Spleen (tissue), 11 donors: Measurements from ENCODE around the gene GRHL3. TPM values are rescaled to one million over a fixed set of nuclear protein-coding genes. Genes with fewer than 3 reads are reported as not detected.

Experiments
- DNase-seq: peaks from one replicate; pipeline ENCODE4 v3.0.0-alpha.2; 2020
- H3K27ac ChIP-seq, 8 donors: fragments of 200-600 bp; sonication (generic) in 7 of 8; 1 replicate in 4 of 8; 2 replicates in 4 of 8; pipeline versions ENCODE4 v1.5.0 to v1.8.0; 2016 to 2021; ENCODE audit warnings: inconsistent platforms in 4 of 8, mild to moderate bottlenecking in 4 of 8, moderate library complexity in 1 of 8
- H3K27me3 ChIP-seq, 7 donors: fragments of 200-600 bp; sonication (generic) in 6 of 7; replicated peaks in 1 of 7; 1 replicate in 4 of 7; 2 replicates in 3 of 7; pipeline versions ENCODE4 v1.5.0 to v1.8.0; 2016 to 2021; ENCODE audit warnings: inconsistent platforms in 3 of 7, mild to moderate bottlenecking in 1 of 7
- H3K36me3 ChIP-seq, 6 donors: fragments of 200-600 bp; sonication (generic) in 5 of 6; 1 replicate in 4 of 6; 2 replicates in 2 of 6; pipeline versions ENCODE4 v1.5.0 to v1.8.0; 2016 to 2021; ENCODE audit warnings: inconsistent platforms in 2 of 6
- H3K4me1 ChIP-seq, 6 donors: fragments of 200-600 bp; sonication (generic) in 5 of 6; 1 replicate in 3 of 6; 2 replicates in 3 of 6; pipeline versions ENCODE4 v1.5.0 to v1.8.0; 2016 to 2021; ENCODE audit warnings: inconsistent platforms in 3 of 6
- H3K4me3 ChIP-seq, 8 donors: fragments of 200-600 bp; sonication (generic) in 7 of 8; 1 replicate in 4 of 8; 2 replicates in 4 of 8; pipeline versions ENCODE4 v1.5.0 to v1.8.0; 2016 to 2021; ENCODE audit warnings: inconsistent platforms in 4 of 8, mild to moderate bottlenecking in 4 of 8, moderate library complexity in 2 of 8
- H3K9me3 ChIP-seq, 8 donors: fragments of 200-600 bp; sonication (generic) in 7 of 8; 1 replicate in 4 of 8; 2 replicates in 4 of 8; pipeline versions ENCODE4 v1.5.0 to v1.8.0; 2016 to 2021; ENCODE audit warnings: inconsistent platforms in 4 of 8
- POLR2A ChIP-seq, 3 donors: fragments of 450-650 bp; IDR thresholded peaks; one replicate each; pipeline ENCODE4 v1.5.1; 2017; ENCODE audit warnings: antibody characterized with exemption in 3 of 3, mild to moderate bottlenecking in 1 of 3
- POLR2AphosphoS5 ChIP-seq, 3 donors: sonication (generic); formaldehyde crosslinking; IDR thresholded peaks; one replicate each; pipeline ENCODE4 v1.5.1; 2017; ENCODE audit warnings: antibody characterized with exemption in 3 of 3
- WGBS, 5 donors: extraction: QIAGEN DNeasy Blood & Tissue Kit in 3 of 5; methylation state at CpG; one replicate each; pipeline versions ENCODE4 v1.1.5 to v1.1.7; 2013 to 2018; 5-methylcytosine and 5-hydroxymethylcytosine counted together
- intact Hi-C: fragments of 100-400 bp; cut with DNase I; formaldehyde crosslinking; loops from one replicate; pipeline ENCODE4 v1.15.0; 2023; ENCODE audit warnings: low total_unique reads
- polyA plus RNA-seq, 3 donors: library from polyadenylated mRNA; stranded (reverse); fragments of 200-250 nt; gene quantifications; one replicate each; pipeline ENCODE4 v1.2.1, GENCODE V29; 2013
- total RNA-seq, 7 donors: library from RNA; depleted of rRNA in 3 of 7; stranded (reverse); fragments of >200 nt in 3 of 7; fragmentation: NEBNext Ultra II Directional in 4 of 7; extraction: Animal tissue kit (Norgen Biotek cat#: 25700) in 4 of 7; gene quantifications; one replicate each; pipeline versions ENCODE4 v1.1.0 to v1.2.1, GENCODE V29; 2016 to 2021
- TF ChIP-seq, protein P1 (sequence below), 11 experiments: fragments of 200-600 bp in 7 of 11; fragments of 450-650 bp in 4 of 11; sonication (generic) in 4 of 11; IDR thresholded peaks in 8 of 11; conservative IDR thresholded peaks in 3 of 11; 1 replicate in 7 of 11; 2 replicates in 4 of 11; pipeline versions ENCODE4 v1.4.0 to v1.8.0; 2016 to 2021; ENCODE audit warnings: antibody characterized with exemption in 11 of 11, inconsistent platforms in 4 of 11, mild to moderate bottlenecking in 1 of 11
- donor health status: healthy with polysubstance abuse.
- donor health status: DM: no; HTN: no; CAD: no; lungs with moderate emphysema.
- donor health status: DM: no; HTN: no; CAD: no.
- donor health status: Bipolar disorder and iron deficiency.
- donor health status: healthy.
- donor health status: DM: no; HTN: no; CAD: no.
- donor health status: DM: yes; HTN: yes; CAD: no.

The GRHL3 gene
- total and polyA plus RNA-seq, 10 donors = 0.04 to 0.06 TPM; not detected in 8

DNA sequence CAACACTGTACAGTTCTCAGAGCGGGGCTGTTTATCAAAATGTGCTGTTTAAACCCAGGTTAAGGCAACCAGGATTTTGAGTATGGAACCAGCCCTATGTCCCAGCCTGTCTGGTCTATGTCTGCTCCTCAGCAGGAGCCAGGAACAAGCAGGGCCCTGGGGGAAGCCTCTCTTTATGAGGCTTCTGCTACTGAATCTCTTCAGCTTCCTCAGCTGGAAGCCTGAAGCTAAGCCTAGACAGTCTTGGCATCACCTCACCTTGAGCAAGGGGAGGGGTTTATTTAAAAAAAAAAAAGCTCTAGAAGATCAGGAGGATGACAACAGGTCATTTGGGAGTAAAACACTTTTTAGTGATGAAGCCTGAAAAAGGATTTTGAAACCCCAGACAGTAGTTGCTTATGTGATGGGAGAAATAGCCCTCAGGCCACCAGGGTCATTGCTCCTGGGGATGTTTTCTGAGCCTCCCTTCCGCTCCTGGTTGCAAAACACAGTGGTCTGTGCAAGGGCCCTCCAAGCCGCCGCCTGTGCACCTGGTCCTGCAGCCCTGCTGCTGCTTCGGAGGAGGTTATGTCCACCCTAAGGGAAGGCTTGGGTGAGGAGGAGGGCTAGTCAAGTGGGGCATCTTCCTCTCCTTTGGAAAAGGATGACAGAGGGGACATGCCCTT is 21.8 kb upstream of the GRHL3 start:
- Histone ChIP-seq H3K9me3 (no peaks in the 10 kb centered on the region), H3K4me3 (no peak overlapping the region), H3K27ac (no peak overlapping the region), H3K4me1 (peaks cover 0 to 22% (median 6%) of the 10 kb centered on the region in 6 donors), H3K27me3 (peaks cover 0 to 41% (median 0%) of the 10 kb centered on the region in 7 donors), H3K36me3 (no peaks in the 10 kb centered on the region)
- 79 to 96% (median 85%) methylated on average over 5 of the region's 5 CpGs for WGBS, 5 donors
- no peak for DNase-seq
- intact Hi-C loops = no loop called here
- TF ChIP-seq, protein P1, sequence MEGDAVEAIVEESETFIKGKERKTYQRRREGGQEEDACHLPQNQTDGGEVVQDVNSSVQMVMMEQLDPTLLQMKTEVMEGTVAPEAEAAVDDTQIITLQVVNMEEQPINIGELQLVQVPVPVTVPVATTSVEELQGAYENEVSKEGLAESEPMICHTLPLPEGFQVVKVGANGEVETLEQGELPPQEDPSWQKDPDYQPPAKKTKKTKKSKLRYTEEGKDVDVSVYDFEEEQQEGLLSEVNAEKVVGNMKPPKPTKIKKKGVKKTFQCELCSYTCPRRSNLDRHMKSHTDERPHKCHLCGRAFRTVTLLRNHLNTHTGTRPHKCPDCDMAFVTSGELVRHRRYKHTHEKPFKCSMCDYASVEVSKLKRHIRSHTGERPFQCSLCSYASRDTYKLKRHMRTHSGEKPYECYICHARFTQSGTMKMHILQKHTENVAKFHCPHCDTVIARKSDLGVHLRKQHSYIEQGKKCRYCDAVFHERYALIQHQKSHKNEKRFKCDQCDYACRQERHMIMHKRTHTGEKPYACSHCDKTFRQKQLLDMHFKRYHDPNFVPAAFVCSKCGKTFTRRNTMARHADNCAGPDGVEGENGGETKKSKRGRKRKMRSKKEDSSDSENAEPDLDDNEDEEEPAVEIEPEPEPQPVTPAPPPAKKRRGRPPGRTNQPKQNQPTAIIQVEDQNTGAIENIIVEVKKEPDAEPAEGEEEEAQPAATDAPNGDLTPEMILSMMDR (IDR thresholded peaks at IDR 0.05 in 8 of 11, conservative IDR thresholded peaks at IDR 0.05 in 3 of 11) = no peak
- TF ChIP-seq POLR2A (IDR thresholded peaks at IDR 0.05) (no peak), POLR2AphosphoS5 (IDR thresholded peaks at IDR 0.05) (no peak)

DNA sequence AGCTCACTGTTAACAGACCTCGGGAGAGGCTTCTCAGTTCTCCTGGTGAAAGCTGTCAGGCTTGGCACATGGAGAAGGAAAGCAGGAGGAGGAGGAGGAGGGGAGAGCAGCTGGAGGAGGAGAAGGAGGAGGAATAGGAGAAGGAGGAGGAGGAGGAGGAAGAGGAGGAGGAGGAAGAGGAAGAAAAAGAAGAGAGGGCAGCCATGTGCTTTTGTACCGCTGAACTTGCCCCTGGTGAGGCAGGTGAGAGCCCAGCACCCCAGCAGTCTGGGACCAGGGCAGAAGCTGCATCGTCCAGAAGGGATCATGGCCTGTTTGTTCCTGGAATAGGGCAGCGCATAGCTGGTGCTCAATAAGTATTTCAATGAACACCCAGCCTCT is 21.3 kb upstream of the GRHL3 start:
- Histone ChIP-seq H3K4me3 (no peak overlapping the region), H3K27me3 (peaks cover 0 to 46% (median 0%) of the 10 kb centered on the region in 7 donors), H3K36me3 (no peaks in the 10 kb centered on the region), H3K4me1 (peaks cover 0 to 22% (median 6%) of the 10 kb centered on the region in 6 donors), H3K27ac (no peak overlapping the region), H3K9me3 (no peaks in the 10 kb centered on the region)
- intact Hi-C loops = no loop called here
- DNase-seq = no peak
- TF ChIP-seq POLR2A (IDR thresholded peaks at IDR 0.05) (no peak), POLR2AphosphoS5 (IDR thresholded peaks at IDR 0.05) (no peak)
- TF ChIP-seq, protein P1 (IDR thresholded peaks at IDR 0.05 in 8 of 11, conservative IDR thresholded peaks at IDR 0.05 in 3 of 11) = no peak
- WGBS, 5 donors = 84 to 91% (median 88%) methylated on average over 4 of the region's 4 CpGs

DNA sequence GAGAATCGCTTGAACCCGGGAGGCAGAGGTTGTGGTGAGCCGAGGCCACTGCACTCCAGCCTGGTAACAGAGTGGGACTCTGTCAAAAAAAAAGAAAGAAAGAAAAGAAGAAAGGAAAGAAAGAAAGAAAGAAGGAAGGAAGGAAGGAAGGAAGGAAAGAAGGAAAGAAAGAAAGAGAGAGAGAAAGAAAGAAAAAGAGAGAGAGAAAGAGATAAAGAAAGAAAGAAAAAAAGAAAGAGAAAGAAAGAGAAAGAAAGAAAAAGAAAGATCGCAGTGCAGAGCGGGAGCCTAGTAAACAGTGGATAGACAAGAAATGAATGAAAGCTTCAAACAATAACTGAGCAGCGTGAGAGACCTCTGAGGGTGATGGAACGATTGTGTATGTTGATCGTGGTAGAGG is 20.6 kb upstream of the GRHL3 start:
- intact Hi-C loops = no loop called here
- TF ChIP-seq POLR2AphosphoS5 (IDR thresholded peaks at IDR 0.05) (no peak), POLR2A (IDR thresholded peaks at IDR 0.05) (no peak)
- TF ChIP-seq, protein P1 (IDR thresholded peaks at IDR 0.05 in 8 of 11, conservative IDR thresholded peaks at IDR 0.05 in 3 of 11) = no peak
- Histone ChIP-seq H3K4me1 (peaks cover 0 to 21% (median 6%) of the 10 kb centered on the region in 6 donors), H3K9me3 (no peaks in the 10 kb centered on the region), H3K4me3 (no peak overlapping the region), H3K27me3 (peaks cover 0 to 54% (median 0%) of the 10 kb centered on the region in 7 donors), H3K27ac (no peak overlapping the region), H3K36me3 (no peaks in the 10 kb centered on the region)
- WGBS, 5 donors = 90 to 95% (median 94%) methylated on average over 8 of the region's 8 CpGs
- no peak for DNase-seq

GRCh38 chr1:24299901-24300300 is 19.3 kb upstream of the GRHL3 start:
- 77 to 92% (median 83%) methylated on average over 6 of the region's 6 CpGs for WGBS, 5 donors

More at GRCh38 chr1:24299901-24300300, 19.3 kb upstream of the GRHL3 start:
- no peaks in the 10 kb centered on the region for H3K36me3 ChIP-seq
- no peaks in the 10 kb centered on the region for H3K9me3 ChIP-seq
- TF ChIP-seq, protein P1 (IDR thresholded peaks at IDR 0.05 in 8 of 11, conservative IDR thresholded peaks at IDR 0.05 in 3 of 11) = no peak
- TF ChIP-seq POLR2AphosphoS5 (IDR thresholded peaks at IDR 0.05) (no peak), POLR2A (IDR thresholded peaks at IDR 0.05) (no peak)
- H3K4me3 ChIP-seq = no peak overlapping the region
- no peak overlapping the region for H3K27ac ChIP-seq
- H3K27me3 ChIP-seq = peaks cover 0 to 66% (median 4%) of the 10 kb centered on the region in 7 donors
- intact Hi-C loops = no loop called here
- no peak for DNase-seq
- H3K4me1 ChIP-seq = peaks cover 0 to 8% (median 2%) of the 10 kb centered on the region in 6 donors
